Skin of body (tissue), 2 donors: Measurements from ENCODE around the gene MPP3. TPM values are rescaled to one million over a fixed set of nuclear protein-coding genes. Genes with fewer than 3 reads are reported as not detected.

ENCODE experiments used
- DNase-seq: peaks from one replicate; lab custom pipeline; 2025; lab: John Stamatoyannopoulos, UW
- total RNA-seq: library from RNA; depleted of rRNA; stranded (reverse); fragments of >200 nt; gene quantifications from one replicate; pipeline ENCODE4 v1.2.3, GENCODE V29; 2014

Gene MPP3
- total RNA-seq, 1 donor from 2014 or later = 7.7 TPM

DNA sequence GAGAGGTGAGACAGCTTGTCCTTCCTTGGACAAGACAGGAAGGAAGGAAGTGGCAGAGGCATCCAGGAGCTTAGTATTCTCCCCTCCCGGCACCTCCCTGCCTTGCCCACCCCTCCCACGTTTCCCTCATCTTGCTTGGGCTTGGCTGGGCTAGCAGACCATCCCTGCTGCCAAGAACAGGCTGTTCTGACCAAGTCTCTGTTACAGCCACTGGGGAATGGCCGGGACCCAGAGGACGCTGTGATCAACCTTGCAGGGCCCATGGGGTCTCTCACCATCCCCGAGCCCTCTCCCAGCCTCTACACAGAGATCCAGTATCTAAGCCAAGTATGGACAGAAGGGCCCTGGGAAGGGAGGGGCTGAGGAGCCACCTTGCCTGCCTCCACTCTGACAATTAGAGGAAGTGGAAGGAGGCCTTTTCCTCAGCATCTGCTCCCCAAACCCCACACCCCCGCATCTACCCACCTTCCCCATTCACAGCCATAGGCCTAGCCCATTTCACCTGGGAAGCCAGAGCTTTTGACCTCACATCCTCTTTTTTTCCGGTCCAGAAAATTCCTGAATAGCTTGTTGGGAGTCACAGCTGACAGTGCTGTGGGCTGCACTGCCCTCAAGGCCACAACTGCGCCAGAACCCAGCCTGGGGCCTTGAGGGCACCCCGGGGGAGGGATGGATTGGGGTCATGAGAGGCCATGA lies 28.1 kb upstream of the MPP3 start:
- DNase-seq = no peak

DNA sequence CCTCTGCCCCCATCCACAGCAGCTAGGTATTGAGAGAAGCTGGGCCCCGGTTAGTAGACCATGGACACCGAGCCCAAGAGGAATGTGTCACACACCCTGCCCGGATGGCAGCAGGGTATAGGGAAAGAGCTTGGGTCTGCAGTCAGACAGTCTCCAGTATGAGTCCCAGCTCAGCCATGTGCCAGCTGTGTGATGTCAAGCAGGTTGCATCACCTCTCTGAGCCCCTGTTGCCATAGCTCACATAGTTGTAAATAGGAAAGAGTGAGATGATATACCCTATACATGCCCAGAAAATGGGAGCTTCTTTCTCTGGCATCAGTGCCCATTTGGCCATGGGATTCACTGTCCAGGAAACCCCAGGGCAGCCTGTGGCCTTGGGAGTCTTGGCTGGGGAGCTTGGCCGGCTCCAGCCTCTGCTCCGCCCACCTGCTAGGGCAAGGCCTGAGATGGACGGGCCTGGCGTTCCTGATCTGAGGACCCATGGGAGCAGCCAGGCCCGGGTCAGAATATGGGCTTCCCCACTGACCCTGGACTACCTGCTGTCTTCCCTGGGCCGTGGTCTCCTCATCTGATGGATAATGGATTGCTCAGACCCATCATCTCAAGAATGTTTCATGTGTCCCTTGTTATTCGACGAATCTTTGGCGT lies 27.3 kb upstream of the MPP3 start:
- no peak for DNase-seq

DNA sequence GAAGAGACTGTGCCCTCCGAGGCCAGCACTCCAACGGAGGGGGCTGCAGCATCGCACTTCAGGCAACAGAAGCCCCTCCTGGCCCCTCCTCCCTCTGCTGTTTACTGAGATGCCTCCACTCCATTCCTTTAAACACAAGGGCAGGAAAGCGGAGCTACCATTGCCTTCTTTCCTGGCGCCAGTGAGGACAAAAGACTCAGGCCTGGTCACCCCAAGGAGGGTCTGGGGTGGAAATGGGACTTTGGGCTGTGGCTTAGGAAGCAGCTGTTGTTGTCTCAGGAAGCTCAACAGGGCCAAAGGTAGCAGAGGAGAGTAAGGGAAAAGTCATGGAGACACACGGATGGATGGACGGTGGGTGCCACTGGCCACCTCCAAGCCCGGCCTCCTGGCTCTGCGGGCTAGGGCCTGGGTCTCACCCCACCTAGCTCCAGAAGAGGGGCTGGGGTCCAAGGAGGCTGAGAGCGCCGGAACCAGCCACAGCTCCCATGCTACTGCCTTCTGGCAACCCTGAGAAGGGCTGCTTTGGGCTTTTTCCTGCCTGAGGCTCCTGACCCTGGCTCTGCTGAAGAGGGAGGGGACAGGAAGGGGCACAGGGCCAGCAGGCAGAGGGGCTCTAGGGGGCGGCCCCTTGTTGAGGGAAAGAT lies 25.1 kb upstream of the MPP3 start:
- peak; percentile 6 for DNase-seq

DNA sequence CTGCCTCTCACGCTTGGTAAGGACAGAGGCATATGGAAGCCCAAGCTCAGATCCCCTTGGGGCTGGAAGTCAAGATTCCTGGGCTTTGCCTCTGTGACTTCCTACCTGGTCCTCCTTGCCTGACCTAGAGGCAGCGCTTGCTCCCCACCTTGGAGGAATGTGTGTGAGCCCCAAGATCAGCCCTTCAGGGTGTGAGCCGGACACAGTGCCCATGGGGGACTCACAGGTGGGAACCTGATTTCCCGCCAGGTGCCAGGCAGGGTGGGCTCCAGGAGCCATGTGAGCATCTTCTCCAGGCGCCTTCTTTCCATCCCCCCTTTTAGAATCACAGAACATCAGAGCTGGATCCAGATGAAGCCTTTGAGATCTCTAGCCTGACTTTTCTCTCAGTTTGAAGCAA lies 24.2 kb upstream of the MPP3 start:
- DNase-seq = no peak

DNA sequence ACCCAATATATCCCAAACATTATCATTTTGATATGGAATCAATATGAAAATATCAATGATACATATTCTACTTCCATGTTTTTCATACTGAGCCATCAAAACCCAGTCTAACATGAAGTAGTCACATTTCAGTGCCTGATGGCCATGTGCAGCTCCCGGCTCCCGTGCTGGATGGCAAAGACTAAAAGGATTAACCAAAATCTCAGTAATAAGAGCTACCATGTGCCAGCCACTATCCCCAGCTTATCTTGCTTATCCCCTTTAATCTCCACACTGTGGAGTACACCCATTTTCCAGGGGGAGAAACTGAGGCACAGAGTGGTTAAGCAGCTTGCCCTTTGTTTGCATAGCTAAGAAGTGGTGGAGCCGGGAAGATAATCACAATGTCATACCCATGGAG lies 23.2 kb upstream of the MPP3 start:
- DNase-seq = no peak

DNA sequence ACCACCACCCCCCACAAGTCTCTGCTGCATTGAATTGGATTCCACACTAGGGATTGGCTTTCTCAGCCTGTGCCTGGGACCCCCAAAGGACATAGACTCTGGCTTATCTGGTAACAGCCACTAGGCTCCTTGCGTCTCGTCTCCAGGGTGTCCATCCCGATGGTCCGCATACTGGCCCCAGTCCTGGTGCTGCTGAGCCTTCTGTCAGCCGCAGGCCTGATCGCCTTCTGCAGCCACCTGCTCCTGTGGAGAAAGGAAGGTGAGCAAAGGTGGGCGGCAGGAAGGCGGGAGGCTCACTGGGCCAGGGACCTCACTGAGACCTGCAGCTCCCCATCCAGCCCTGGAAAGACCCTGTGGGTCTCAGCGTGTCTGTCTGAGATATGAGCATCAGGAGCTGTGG lies 22.1 kb upstream of the MPP3 start:
- no peak for DNase-seq

DNA sequence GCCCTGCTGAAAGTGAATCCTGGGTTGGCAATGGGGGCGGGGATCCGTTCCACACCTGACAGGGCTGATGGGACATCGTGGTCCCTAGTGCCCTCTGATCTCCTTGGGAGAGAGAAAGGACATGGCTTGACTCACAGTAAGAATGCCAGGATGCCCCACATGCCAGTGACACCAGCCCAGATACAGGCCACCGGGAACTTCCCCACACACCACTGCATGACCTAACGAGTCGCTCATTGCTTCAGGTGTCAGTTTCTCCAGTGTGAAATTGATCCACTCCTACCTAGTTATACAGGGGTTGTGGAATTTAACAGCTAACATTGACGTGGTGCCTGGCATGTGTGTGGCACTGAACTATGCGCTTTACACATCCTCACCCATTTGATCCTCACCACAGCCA lies 21.6 kb upstream of the MPP3 start:
- DNase-seq = no peak

DNA sequence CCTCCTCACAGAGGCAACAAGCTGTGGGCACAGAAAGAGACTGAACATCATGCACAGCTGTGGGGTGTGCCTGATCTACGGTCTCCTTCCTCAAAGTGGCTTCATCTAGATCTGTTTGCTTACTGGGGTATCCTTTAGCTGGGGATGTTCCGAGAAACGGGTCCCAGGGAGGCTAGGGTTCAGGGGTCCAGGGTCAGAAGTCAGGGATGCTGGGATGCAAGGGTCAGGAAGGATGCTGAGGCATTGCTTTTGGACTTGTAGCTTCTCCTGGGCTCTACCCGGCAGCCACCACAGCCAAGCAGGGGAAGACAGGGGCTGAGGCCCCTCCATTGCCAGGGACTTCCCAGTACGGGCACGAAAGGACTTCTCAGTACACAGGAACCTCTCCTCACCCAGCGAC lies 20.6 kb upstream of the MPP3 start:
- no peak for DNase-seq

DNA sequence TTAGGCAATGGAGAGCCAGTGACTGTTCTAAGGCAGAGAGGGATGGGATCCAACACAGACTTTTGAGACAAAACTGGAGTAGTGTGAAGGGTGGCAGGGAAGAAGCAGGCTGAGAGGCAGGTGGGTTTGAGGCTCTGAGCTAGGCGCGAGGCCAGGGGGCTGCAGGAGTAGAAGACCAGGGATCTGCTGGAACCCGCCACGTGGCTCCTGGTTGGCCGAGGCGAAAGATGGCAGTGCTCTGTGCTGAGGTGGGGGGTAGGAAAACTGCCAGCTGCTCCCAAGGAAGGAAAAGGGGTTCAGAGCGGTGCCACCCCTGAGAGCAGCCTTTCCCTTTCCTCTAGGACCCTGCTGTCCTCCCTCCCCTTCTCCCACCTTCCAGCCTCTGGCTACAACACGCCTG lies 19.6 kb upstream of the MPP3 start:
- DNase-seq = no peak

DNA sequence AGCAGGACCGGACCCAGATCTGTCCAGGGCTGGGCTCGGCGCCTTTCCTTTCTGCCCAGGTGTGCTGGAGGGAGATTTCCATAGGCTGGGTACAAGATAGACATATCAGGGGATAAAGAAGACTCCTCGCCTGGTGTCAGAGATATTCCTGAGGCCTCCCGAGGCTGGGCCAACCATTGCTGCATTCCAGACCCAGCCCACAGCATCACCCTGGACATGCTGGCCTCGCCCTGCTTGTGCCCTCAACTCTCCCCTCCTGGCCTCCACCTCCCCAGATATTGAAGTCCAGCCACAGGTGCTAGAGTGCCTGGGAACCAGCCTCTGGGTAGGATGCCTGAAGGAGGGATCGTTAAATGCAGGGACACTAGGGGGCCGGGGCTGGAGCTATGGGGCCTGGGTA lies 16.2 kb upstream of the MPP3 start:
- no peak for DNase-seq

DNA sequence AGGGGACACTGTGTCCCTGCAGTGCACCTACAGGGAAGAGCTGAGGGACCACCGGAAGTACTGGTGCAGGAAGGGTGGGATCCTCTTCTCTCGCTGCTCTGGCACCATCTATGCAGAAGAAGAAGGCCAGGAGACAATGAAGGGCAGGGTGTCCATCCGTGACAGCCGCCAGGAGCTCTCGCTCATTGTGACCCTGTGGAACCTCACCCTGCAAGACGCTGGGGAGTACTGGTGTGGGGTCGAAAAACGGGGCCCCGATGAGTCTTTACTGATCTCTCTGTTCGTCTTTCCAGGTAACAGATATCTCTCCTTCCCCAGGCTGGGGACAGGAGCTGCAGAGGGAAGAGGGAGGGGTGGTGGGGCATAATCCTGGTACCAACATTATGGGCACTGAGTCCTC lies 15.7 kb upstream of the MPP3 start:
- no peak for DNase-seq

DNA sequence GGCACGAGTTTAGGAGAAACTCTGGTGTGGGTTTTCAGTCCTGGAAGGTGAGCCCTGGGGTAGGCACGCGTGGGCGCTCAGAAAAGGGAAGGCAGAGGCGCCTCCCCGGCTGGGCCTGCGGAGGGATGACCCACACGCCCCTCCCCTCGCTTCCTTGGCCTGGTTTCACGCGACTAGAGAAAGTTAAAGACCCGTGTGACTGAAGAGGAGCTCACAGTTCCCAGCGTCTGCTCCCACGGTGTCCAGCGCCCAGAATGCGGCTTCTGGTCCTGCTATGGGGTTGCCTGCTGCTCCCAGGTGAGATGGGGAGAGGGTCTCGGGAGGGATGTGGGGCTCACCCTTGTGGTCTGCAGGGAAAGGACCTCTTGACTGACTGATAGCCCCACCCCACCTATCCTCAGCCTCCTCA lies 14.0 kb upstream of the MPP3 start, which contains the start of gene CD300LG:
Gene CD300LG (plus strand): TSS at position 214 of the 409 bp plus-strand sequence. CDS start 41 bp downstream, at position 255.
- no peak for DNase-seq

DNA sequence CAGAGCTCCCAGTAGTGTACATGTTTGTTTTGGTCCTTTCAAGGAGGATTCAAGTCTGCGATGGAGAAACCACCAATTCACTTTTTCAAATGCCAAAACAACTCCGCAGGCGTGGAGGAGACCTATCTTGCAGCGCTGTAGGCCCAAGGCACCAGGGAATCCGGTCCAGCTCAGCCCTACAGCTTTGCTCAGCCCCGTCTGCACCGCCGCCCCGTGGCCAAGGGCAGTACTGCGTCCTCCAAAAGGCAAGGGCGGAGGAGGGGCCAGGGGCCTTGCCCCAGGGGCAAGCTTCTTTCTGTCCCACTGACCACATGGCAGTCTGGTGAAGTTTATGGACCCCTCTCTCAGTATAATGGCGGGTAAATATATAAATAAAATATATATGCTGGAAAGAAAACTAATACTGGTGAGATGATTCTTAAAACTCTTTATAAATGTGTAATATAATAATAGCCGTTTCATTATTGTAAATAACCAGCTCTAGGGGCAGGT lies 13.3 kb upstream of the MPP3 start:
- peak; percentile 25 for DNase-seq

DNA sequence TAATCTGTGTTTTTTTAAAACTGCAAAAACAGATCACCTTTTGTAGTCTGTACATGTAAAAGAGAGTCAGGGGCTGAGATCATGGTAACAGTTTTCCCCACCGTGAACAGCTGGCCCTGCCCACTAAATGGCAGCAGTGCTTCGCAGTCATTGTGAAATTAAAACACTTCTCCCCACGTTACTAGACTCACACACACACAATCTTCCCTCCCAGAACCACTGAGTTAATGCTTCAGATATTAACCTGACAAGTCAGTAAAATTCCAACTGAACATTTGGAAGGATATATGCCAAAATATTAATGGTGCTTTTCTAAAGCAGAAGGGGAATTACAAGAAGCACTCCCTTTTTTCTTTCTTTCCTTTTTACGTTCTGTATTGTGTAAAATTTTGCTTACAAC lies 12.8 kb upstream of the MPP3 start:
- no peak for DNase-seq

DNA sequence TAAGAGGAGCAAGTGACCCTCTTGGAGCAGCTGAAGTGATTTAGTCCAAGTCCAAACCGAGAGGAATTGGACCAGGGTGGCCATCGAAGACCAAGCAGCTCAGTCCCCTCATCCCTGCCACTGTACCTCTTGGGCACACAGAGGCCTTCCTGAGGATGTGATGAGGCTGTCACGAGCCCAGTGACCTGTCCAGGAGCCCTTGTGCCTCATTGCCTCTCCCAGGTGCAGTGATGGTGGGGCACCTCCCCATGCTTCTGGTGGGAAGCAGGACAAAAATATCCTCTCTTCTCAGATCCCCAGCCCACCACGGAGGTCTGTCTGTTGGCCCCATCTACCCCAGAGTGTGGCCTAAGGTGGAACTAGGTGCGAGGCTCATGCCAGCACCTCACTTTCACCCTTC lies 11.3 kb upstream of the MPP3 start:
- no peak for DNase-seq

DNA sequence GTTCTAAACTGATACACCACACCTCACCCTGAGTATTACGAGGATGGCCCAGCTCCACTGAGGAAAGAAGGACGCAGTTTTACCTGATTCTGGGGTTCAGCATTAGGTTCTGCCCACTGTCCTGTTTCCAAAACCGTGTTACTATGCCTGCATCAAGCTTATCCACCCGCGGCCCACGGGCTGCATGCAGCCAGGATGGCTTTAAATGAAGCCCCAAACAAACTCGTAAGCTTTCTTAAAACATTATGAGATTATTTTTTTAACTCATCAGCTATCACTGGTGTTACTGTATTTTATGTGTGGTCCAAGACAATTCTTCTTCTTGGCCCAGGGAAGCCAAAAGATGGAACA lies 10.0 kb upstream of the MPP3 start:
- DNase-seq = no peak

DNA sequence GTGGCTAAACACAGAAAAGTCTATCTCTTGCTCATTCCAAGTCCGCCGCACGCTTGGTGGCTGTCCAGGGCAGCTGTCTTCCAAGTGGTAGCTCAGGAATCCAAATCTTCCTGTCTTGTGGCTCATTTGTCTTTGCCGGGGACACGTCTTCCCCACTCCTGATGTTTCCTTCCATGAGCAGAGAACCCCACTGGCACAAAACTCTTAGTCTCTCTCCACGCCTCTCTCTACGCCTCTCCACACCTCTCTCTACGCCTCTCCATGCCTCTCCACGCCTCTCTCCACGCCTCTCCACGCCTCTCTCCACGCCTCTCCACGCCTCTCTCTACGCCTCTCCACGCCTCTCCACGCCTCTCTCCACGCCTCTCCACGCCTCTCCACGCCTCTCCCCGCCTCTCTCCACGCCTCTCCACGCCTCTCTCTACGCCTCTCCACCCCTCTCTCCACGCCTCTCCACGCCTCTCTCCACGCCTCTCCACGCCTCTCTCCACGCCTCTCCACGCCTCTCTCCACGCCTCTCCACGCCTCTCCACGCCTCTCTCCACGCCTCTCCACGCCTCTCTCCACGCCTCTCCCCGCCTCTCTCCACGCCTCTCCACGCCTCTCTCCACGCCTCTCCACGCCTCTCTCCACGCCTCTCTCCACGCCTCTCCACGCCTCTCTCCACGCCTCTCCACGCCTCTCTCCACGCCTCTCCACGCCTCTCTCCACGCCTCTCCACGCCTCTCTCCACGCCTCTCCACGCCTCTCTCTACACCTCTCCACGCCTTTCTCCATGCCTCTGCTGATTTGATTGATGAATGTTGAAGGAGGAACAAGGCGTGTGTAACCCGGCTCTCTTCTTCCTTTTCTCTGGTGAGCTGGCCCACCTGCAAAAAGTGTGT lies 9.4 kb upstream of the MPP3 start:
- DNase-seq = peak; percentile 48

DNA sequence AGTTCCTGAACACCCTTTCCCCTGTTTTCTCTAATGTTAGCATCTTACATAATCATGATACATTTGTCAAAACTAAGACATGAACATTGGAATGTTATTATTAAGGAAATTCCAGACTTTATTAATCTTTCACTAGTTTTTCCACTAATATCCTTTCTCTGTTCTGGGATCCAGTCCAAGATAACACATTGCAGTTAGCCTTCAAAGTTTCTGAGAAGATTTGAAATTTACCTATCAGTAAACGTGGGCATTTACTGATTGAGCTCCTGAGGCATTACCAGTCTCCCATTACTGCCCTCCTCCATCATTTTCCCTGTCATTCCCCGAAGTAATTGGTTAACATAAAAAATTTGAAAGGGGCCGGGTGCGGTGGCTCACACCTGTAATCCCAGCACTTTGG lies 8.3 kb upstream of the MPP3 start:
- no peak for DNase-seq

DNA sequence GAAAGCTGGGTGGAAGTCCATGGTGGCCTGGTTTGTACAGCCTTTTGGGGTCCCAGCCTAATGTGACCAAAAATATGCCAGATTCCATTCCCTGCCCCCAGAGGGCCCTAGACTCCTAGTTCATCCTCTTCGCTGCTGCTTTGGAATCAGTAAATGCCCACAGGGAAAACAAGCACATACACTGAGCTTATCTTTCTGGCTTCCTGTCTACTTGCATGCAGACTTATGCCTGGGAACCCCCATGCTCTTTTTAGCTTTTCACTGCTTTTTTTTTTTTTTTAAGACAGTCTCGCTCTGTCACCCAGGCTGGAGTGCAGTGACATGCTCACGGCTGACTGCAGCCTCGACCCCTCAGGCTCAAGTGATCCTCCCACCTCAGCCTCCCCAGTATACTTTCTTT lies 7.9 kb upstream of the MPP3 start:
- DNase-seq = no peak

DNA sequence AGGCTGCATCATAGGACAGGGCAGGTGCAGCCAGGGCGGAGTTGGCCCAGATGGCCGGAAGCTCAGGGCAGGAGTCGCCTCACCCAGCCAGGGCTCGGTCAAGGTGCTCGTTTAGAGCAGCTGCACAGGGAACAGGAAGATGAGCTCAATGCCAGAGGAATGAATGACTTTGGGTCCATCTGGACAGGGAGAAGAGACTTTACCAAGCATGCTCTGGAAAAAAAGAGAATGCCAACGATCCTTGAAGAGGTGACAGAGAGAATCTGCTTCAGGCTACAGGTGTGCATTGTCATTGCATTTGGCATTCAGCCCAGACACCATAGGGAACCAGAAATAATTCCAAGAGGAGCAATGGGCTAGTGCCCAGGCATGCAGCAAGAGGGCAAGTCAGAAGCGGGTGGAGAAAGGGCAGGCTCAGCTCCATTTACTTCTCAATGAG lies 6.7 kb upstream of the MPP3 start:
- DNase-seq = no peak

DNA sequence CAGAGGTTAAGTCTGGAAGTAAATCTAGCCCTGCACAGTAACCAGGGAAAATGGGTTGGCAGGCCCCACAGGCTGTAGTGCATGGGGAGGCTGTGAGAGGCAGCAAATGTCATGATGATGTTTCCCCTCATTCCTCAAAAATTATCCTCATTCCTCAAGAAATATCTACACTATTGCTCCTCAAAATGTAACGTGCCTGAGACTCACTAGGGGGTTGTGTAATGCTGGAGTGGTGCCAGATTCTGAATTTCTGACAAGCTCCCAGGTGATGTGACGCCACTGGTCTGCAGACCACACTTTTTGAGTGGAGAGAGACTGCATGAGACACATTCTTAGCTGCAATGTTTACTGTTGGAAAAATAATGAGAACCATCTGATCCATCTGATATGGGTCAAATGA lies 1.2 kb upstream of the MPP3 start:
- peak; percentile 31 for DNase-seq
